ENCODE results near the gene SPART. TPM values are rescaled to one million over a fixed set of nuclear protein-coding genes. Genes with fewer than 3 reads are reported as not detected.
"Not testable (repeated sequence)": the region's sequence is repeated elsewhere in the genome, so short reads cannot be mapped to it uniquely, and the experiment has no call there.

The SPART gene
- total and polyA plus RNA-seq, 2 donors (not counting 1 experiment from before 2014, with no cell fraction given), result 93.0 to 109 TPM

DNA sequence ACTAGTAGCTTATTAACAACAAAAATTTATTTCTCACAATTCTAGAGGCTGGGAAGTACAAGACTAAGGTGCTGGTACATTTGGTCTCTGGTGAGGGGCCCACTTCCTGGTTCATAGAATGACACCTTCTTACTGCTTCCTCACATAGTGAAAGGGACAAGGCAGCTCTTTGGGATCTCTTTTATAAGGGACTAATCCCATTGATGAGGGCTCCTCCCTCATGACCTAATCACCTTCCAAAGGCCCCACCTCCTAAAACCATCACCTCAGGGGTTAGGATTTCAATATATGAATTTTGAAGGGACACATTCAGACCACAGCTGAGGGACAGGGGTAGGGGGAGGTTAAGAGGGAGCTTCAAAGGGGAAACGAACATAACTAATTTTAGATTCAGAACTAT, 20.3 kb downstream of the SPART start:
- H3K4me1 ChIP-seq (ENCODE audit: control insufficient read depth, extremely low read depth, insufficient read depth, low read length), result no peaks in the 10 kb centered on the region
- H3K79me2 ChIP-seq (ENCODE audit: control insufficient read depth, insufficient read depth, low read length), result peaks cover 9% of the 10 kb centered on the region
- no peak for DNase-seq (ENCODE audit: low read depth in 2 of 2)
- no peak overlapping the region for H3K4me2 ChIP-seq (ENCODE audit: extremely low read depth, insufficient read depth, low read length)
- no peak overlapping the region for H2AFZ ChIP-seq (ENCODE audit: low read length)
- H4K20me1 ChIP-seq (ENCODE audit: control insufficient read depth, extremely low read depth, insufficient read depth, low read length), result no peaks in the 10 kb centered on the region
- no peaks in the 10 kb centered on the region for H3K27me3 ChIP-seq (ENCODE audit: control insufficient read depth, insufficient read depth, low read length)
- no peak for TF ChIP-seq CTCF (conservative IDR thresholded peaks at IDR 0.05 in 1 of 2, IDR thresholded peaks at IDR 0.05 in 1 of 2; ENCODE audit: low read depth in 1 of 2, low read length in 2 of 2)
- TF ChIP-seq EZH2 (IDR thresholded peaks at IDR 0.05; ENCODE audit: low read length, missing control alignments), result no peak
- no peak overlapping the region for H3K27ac ChIP-seq (ENCODE audit: insufficient read depth, low read length)
- H3K9me3 ChIP-seq (ENCODE audit: control insufficient read depth, insufficient read depth, low read depth, low read length), result no peaks in the 10 kb centered on the region
- H3K4me3 ChIP-seq (replicated peaks in 1 of 4; ENCODE audit: control extremely low read depth in 1 of 4, insufficient read depth in 1 of 4, low read depth in 3 of 4, low read length in 4 of 4), result no peak overlapping the region
- no peak overlapping the region for H3K9ac ChIP-seq (ENCODE audit: insufficient read depth, low read length)
- H3K36me3 ChIP-seq (ENCODE audit: control insufficient read depth, insufficient read depth, low read length), result peaks cover 4% of the 10 kb centered on the region

DNA sequence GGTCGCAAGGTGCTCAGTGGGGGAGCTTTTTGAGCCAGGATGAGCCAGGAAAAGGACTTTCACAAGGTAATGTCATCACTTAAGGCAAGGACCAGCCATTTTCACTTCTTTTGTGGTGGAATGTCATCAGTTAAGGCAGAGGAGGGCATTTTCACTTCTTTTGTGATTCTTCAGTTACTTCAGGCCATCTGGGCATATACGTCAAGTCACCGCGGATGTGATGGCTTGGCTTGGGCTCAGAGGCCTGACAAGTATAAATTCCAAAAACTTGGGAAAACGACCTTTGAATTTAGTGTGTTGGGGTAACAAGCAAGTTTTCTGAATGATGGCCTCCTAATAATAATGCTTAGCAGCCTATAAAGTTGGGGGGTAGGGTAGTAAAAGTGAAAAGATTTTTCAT, 21.3 kb downstream of the SPART start:
- not testable (repeated sequence) for H3K4me1 ChIP-seq (ENCODE audit: control insufficient read depth, extremely low read depth, insufficient read depth, low read length); H3K4me2 ChIP-seq (ENCODE audit: extremely low read depth, insufficient read depth, low read length); DNase-seq (ENCODE audit: low read depth in 2 of 2); H3K36me3 ChIP-seq (ENCODE audit: control insufficient read depth, insufficient read depth, low read length); H2AFZ ChIP-seq (ENCODE audit: low read length); H3K9ac ChIP-seq (ENCODE audit: insufficient read depth, low read length); H3K9me3 ChIP-seq (ENCODE audit: control insufficient read depth, insufficient read depth, low read depth, low read length); H4K20me1 ChIP-seq (ENCODE audit: control insufficient read depth, extremely low read depth, insufficient read depth, low read length); H3K4me3 ChIP-seq (replicated peaks in 1 of 4; ENCODE audit: control extremely low read depth in 1 of 4, insufficient read depth in 1 of 4, low read depth in 3 of 4, low read length in 4 of 4); H3K27me3 ChIP-seq (ENCODE audit: control insufficient read depth, insufficient read depth, low read length); H3K27ac ChIP-seq (ENCODE audit: insufficient read depth, low read length); H3K79me2 ChIP-seq (ENCODE audit: control insufficient read depth, insufficient read depth, low read length)

- H3K27ac ChIP-seq (ENCODE audit: insufficient read depth, low read length), result no peak overlapping the region
- TF ChIP-seq CTCF (conservative IDR thresholded peaks at IDR 0.05 in 1 of 2, IDR thresholded peaks at IDR 0.05 in 1 of 2; ENCODE audit: low read depth in 1 of 2, low read length in 2 of 2) (no peak), EZH2 (IDR thresholded peaks at IDR 0.05; ENCODE audit: low read length, missing control alignments) (no peak)
- peaks cover 4% of the 10 kb centered on the region for H3K36me3 ChIP-seq (ENCODE audit: control insufficient read depth, insufficient read depth, low read length)
- H3K27me3 ChIP-seq (ENCODE audit: control insufficient read depth, insufficient read depth, low read length), result no peaks in the 10 kb centered on the region
- no peaks in the 10 kb centered on the region for H3K4me1 ChIP-seq (ENCODE audit: control insufficient read depth, extremely low read depth, insufficient read depth, low read length)
- H3K4me3 ChIP-seq (replicated peaks in 1 of 4; ENCODE audit: control extremely low read depth in 1 of 4, insufficient read depth in 1 of 4, low read depth in 3 of 4, low read length in 4 of 4), result no peak overlapping the region
- H3K9ac ChIP-seq (ENCODE audit: insufficient read depth, low read length), result no peak overlapping the region
- peak in 1 of 2 donors; percentile 60 for DNase-seq (ENCODE audit: low read depth in 2 of 2)
- H3K79me2 ChIP-seq (ENCODE audit: control insufficient read depth, insufficient read depth, low read length), result no peaks in the 10 kb centered on the region
- H3K9me3 ChIP-seq (ENCODE audit: control insufficient read depth, insufficient read depth, low read depth, low read length), result no peaks in the 10 kb centered on the region
- H3K4me2 ChIP-seq (ENCODE audit: extremely low read depth, insufficient read depth, low read length), result no peak overlapping the region
- H4K20me1 ChIP-seq (ENCODE audit: control insufficient read depth, extremely low read depth, insufficient read depth, low read length), result no peaks in the 10 kb centered on the region
- no peak overlapping the region for H2AFZ ChIP-seq (ENCODE audit: low read length)
These were observed 22.1 kb downstream of the SPART start for GRCh38 chr13:36323951-36324566.
